HG03045 (cell line): ENCODE data around the gene GAP43.

ENCODE experiments used
- ATAC-seq: cut with Tn5 transposase; IDR thresholded peaks from one replicate; pipeline ENCODE4 v1.9.1; 2021; ENCODE audit warnings: mild to moderate bottlenecking, moderate library complexity; ENCODE audit not compliant: unreplicated experiment

The GAP43 gene

GRCh38 chr3:115627180-115628074 is 4.1 kb downstream of the GAP43 start:
- peak; percentile 87 for ATAC-seq

- ATAC-seq: peak; percentile 32
Measured at GRCh38 chr3:115628075-115628412, 4.7 kb downstream of the GAP43 start.

GRCh38 chr3:115630850-115631249 is 7.5 kb downstream of the GAP43 start:
- no peak for ATAC-seq

DNA sequence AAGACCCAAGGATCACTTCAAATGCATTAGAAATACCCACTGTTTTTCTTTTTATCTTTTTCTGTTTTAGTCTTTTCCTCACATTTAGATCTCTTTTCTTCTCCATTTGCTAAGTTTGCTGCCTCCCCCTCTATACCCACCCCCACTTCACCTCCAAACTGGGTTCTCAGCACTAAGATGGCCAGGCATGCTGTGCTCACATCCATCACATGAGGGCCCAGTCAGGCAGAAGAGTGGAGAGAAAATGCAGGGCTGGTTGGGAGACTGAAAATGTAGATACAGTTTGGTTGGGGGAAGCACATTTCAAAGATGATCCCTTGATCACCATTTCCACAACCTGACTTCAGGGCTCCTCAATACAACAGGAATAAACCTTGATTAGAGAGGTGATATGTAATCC is 8.7 kb downstream of the GAP43 start:
- no peak for ATAC-seq

- ATAC-seq: no peak
Measured at GRCh38 chr3:115633467-115633866, 10.2 kb downstream of the GAP43 start.

- no peak for ATAC-seq
Measured at GRCh38 chr3:115634052-115634451, 10.7 kb downstream of the GAP43 start.

- no peak for ATAC-seq
Measured at GRCh38 chr3:115635406-115635805, 12.1 kb downstream of the GAP43 start.

DNA sequence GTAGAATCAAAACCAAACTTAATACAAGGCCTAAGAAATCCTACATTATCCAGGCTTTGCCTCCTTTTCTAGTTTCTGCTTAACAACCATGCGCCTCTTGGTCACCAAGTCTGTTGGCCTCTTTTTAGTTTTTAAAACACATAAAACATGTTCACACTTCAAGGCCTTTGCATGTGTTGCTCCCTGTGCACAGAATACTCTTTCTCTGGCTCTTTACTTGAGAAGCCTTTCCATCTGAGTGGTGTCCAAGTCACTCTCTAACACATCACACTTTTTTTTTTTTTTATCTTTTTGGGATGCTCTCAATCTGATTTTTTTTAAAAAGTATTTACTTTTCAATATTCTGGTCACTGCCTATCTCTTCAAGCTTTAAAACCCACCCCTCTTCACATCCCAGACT is 14.9 kb downstream of the GAP43 start:
- ATAC-seq: no peak

DNA sequence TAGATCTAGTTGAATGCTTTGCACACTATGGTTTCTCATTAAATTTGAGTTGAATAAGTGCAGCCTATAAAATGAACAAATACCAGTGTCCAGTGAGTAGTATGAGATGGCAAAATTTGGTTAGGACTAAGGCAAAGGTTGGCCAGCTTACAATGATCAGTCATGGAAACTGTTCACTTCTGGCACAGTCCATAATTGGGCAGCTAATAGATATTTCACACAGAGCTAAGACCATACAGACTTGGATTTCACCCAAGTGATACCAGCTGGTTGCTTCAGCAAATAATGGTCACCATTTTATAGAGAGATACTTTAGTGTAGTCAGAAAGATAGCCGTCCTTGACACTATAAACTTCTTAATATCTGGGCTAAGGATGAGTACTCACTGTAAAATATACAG is 15.7 kb downstream of the GAP43 start:
- ATAC-seq: no peak

DNA sequence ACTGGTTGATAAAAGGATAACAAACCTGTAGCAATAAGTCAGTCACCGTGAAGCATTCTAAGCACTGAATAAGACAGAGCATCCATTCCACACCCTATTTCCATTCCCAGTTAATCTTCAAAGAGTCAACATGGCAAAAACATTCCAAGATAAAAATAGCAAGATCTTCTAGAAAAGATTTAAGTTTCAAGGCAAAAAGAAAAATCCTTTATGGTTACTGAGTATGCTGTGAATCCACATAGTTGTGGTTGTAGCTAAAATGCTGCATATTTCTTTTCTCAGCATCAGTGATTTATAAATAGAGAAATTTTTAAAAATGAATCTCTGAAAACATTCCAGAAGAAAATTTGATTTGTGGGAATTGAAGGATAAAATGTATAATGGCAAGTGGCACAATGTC is 21.1 kb downstream of the GAP43 start:
- ATAC-seq: no peak

- no peak for ATAC-seq
Measured at GRCh38 chr3:115646027-115646690, 22.8 kb downstream of the GAP43 start.

- ATAC-seq: no peak
Measured at GRCh38 chr3:115648559-115648958, 25.2 kb downstream of the GAP43 start.

DNA sequence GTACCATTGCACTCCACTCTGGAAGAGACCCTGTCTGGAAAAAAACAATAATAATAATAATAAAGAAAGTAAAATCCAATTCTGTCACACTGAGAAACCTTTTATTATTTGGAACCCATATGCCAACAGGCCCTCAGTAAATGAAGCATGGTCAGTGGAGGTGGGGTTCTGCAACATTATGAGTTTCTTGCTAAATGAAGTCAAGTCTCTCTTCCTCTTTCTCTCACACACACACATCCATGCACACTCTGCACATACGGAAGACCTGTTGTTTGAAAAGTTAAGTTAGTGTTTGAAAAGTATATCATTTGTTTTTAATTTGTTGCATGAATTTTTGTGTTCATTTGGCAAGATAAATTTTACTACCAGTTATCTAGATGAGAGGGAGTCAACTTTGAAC is 27.8 kb downstream of the GAP43 start:
- ATAC-seq: no peak

DNA sequence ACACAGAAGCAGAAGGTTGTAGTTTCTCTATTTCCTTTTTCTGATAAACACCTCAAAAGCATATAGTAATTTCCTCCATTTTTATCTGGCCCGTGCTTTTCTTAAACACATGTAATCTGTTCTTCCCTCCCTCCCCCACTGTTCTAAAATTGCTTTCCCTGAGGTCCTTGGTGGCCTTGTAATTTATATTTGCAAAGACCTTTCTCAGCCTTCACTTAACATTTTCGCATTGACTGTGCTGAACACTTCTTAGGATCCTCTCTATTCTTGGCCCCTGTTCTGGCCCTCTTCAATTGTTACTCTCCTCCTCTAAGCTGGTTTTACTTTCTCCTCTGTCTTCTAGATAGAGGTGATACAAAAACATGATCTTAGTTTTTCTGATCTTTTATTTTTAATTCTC is 28.3 kb downstream of the GAP43 start:
- no peak for ATAC-seq

DNA sequence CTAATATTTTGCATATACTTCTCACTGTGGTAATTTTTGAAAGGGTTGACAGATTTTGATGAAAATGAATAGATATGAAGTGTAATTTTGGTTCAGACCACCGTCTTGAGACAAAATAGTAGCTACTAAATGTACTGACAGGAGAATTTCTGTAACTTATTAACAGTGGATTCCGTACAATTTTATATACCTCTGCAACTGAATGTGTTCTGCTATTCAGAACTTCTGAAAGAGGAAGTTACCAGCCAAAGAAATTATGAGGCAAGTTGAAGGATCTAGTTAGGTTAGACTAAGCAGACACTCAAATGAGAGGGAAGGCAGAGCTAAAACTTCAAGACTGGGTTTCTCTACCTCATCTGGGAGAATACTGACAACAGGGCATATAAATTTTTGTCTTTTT is 29.4 kb downstream of the GAP43 start:
- ATAC-seq: peak; percentile 40

DNA sequence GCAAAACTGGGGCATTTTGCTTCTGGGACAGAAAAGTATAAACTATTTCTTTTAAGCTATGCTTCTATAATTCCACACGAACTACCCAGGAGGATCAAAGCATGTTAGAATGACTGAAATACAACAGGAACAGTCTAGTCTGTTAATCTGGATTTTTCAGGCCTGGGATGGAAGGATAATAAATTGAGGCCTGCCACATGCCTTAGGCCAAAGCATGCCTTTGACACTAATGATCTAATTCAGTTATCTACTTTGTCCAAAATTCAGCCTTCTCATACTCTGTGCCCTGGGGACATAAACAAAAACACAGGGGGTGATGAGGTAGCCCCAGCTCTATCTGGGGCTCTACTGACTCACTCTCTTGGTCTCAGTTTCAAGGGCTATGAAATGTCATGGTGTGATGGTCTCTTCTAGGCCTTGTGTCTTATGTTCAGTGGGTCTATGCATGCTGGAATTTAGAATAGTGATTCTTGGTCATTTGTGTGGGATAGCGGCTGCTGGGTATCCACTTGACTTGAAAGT is 32.5 kb downstream of the GAP43 start:
- no peak for ATAC-seq

DNA sequence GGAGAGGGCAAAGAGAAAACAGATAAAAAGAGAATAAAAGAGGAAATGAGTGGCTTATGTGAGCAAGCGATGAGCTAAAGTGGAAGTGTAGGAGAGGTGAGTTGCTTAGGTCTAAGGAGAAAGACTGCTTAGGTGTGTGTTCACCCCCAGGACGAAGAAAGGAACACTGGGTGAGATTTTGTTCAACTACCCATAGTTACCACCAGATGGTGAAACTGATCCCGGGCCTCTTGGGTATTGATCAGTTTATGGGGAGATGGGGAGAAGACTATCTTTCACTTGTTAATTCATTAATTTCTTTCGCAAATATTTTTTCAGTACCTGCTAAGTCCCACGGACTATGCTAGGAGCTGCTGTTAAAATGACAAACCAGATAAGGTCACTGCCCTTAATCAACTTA is 33.9 kb downstream of the GAP43 start:
- ATAC-seq: no peak

- no peak for ATAC-seq
Measured at GRCh38 chr3:115658032-115658336, 34.7 kb downstream of the GAP43 start.

DNA sequence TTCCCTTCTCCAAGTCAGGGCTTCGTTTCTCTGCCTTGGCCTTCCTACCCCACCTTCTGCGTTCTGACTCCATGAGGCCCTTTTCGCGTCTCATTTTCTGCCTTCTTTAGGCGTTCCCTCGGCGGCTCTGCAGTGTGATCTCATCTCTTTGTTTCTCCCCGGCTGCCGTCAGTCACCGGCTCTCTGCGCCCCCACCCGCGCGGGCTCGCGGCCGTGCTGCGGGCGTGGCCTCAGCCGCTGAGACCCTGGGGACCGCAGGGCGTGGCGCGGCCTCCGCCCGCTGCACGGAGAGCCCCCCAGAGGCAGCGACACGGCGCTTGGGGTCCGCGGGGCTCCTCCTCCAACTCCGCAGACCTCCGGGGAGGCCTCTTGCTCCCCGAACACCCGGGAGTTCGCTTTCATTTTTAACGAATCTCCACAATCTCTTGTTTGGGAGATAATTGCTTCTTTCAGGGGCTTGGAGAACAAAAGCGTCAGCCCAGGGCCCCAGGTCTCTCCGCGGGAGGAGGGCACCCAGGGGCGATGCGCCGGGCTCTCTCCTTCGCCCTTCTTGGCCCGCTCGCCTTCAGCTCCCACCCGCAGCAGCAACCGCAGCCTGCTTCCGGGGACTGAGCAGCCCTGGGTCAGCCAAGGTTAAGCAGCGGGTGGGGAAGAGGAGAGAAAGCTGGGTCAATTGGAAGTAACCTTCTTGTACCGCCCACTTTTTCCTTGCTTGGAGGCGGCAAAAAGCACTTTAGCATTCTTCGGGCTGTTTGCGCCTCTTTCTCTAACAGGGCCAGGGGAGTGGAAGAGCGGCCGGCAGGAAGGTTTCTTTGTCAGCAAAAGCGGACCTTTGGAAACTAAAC is 35.2 kb downstream of the GAP43 start:
- ATAC-seq: peak; percentile 95

GRCh38 chr3:115659253-115660220 is 36.2 kb downstream of the GAP43 start:
- peak; percentile 7 for ATAC-seq
